Heart right ventricle (tissue), 16 donors: ENCODE results near the gene TMTC3. TPM values are rescaled to one million over a fixed set of nuclear protein-coding genes. Genes with fewer than 3 reads are reported as not detected.

Source experiments
- ATAC-seq, 8 donors: fragments of 200-7000 bp; cut with Tn5 transposase; one replicate each; pipeline ENCODE4 v1.9.1; 2020; ENCODE audit warnings: mild to moderate bottlenecking in 8 of 8, moderate library complexity in 8 of 8, moderate number of reproducible peaks in 1 of 8
- DNase-seq, 2 donors: peaks; one replicate each; pipeline ENCODE4 v3.0.0-alpha.2; 2020
- H3K27ac ChIP-seq, 10 donors: fragments of 200-600 bp; sonication (generic) in 2 of 10; one replicate each; pipeline versions ENCODE4 v1.5.0 to v1.8.0; 2020 to 2022; ENCODE audit warnings: mild to moderate bottlenecking in 3 of 10
- H3K27me3 ChIP-seq, 7 donors: fragments of 200-600 bp; one replicate each; pipeline ENCODE4 v1.8.0; 2021 to 2022; ENCODE audit warnings: mild to moderate bottlenecking in 2 of 7
- H3K36me3 ChIP-seq, 9 donors: fragments of 200-600 bp; sonication (generic) in 1 of 9; one replicate each; pipeline versions ENCODE4 v1.5.0 to v1.8.0; 2020 to 2022; ENCODE audit warnings: mild to moderate bottlenecking in 2 of 9
- H3K4me1 ChIP-seq, 9 donors: fragments of 200-600 bp; sonication (generic) in 1 of 9; one replicate each; pipeline versions ENCODE4 v1.5.0 to v1.8.0; 2020 to 2022; ENCODE audit warnings: mild to moderate bottlenecking in 4 of 9
- H3K4me3 ChIP-seq, 10 donors: fragments of 200-600 bp; sonication (generic) in 2 of 10; one replicate each; pipeline versions ENCODE4 v1.5.0 to v1.8.0; 2020 to 2022; ENCODE audit warnings: mild to moderate bottlenecking in 7 of 10, moderate library complexity in 2 of 10
- H3K9me3 ChIP-seq, 11 donors: fragments of 200-600 bp in 10 of 11; sonication (generic) in 2 of 11; one replicate each; pipeline versions ENCODE4 v1.5.0 to v1.8.0; 2013 to 2022; ENCODE audit warnings: mild to moderate bottlenecking in 2 of 11, control low read depth in 1 of 11, moderate library complexity in 1 of 11
- CTCF ChIP-seq, 9 donors: fragments of 200-600 bp; sonication (generic) in 2 of 9; IDR thresholded peaks; one replicate each; pipeline versions ENCODE4 v1.5.0 to v1.8.0; 2021 to 2022; ENCODE audit warnings: antibody characterized with exemption in 9 of 9, mild to moderate bottlenecking in 5 of 9, moderate library complexity in 1 of 9
- WGBS, 2 donors: extraction: QIAGEN DNeasy Blood & Tissue Kit; methylation state at CpG; one replicate each; pipeline ENCODE4 v1.1.7; 2013; ENCODE audit warnings: inconsistent platforms in 1 of 2; 5-methylcytosine and 5-hydroxymethylcytosine counted together
- intact Hi-C, 10 donors: fragments of 100-400 bp; cut with DNase I; formaldehyde crosslinking; loops; one replicate each; pipeline versions ENCODE4 v1.11.1 to v1.14.2; 2022
- polyA plus RNA-seq, 2 donors: library from polyadenylated mRNA; stranded (reverse); fragments of 200-250 nt; gene quantifications; one replicate each; pipeline ENCODE4 v1.2.3, GENCODE V29; 2013
- total RNA-seq, 10 donors: library from RNA; stranded (reverse); fragmentation: NEBNext Ultra II Directional in 3 of 10; extraction: Animal tissue kit (Norgen Biotek cat#: 25700) in 3 of 10; gene quantifications; one replicate each; pipeline versions ENCODE4 v1.2.1 to v1.2.4, GENCODE V29; 2021 to 2023
- donor health status: Arrhythmogenic right ventricular cardiomyopathy.
- donor health status: ischemic (EF 13 %, LVEDD 7.1; RV severe dilation, severe dysfunction).
- donor health status: healthy with polysubstance abuse.
- donor health status: DM: no; HTN: yes; CAD: no.
- donor health status: DM: no; HTN: no; CAD: no.
- donor health status: ischemic (EF 25% LVEDD 6.9; RV normal size, moderate dysfunction).
- donor health status: ischemic (EF 25% LVEDD 5.7; RV mildly dilated, moderate dysfunction).
- donor health status: healthy.
- donor health status: DM: yes; HTN: yes; CAD: no.
- donor health status: Ischemic cardiomyopathy.
- donor health status: ischemic (EF 35%, LVEDD 5.7; RV mildly dilated, moderate dysfunction).
- donor health status: nonischemic (EF 11% LVEDD 7.7; RV severe dilation, severe dysfunction).
- donor health status: DM: yes; HTN: yes; CAD: no.
- donor health status: PGD.
- donor health status: ischemic (EF 29% LVEDD 5.4; RV normal size, mild dysfunction).
- donor health status: nonischemic (EF 23%, LVEDD 6.1; RV moderate dilation, normal function).

The TMTC3 gene
- total and polyA plus RNA-seq, 12 donors = 2.7 to 11.9 (median 8.6) TPM

GRCh38 chr12:88227871-88228270 is 85.8 kb downstream of the TMTC3 start:
- no peak overlapping the region for H3K27ac ChIP-seq
- no peaks in the 10 kb centered on the region for H3K36me3 ChIP-seq
- intact Hi-C loops = no loop called here
- H3K4me3 ChIP-seq = no peak overlapping the region
- no peak for ATAC-seq
- H3K27me3 ChIP-seq = no peaks in the 10 kb centered on the region
- peaks cover 0 to 26% (median 7%) of the 10 kb centered on the region in 11 donors for H3K9me3 ChIP-seq
- H3K4me1 ChIP-seq = no peaks in the 10 kb centered on the region
- WGBS, 2 donors = 92 to 94% methylated on average over 12 of the region's 12 CpGs
- no peak for TF ChIP-seq CTCF (IDR thresholded peaks at IDR 0.05)
- no peak for DNase-seq

GRCh38 chr12:88228720-88229119 is 86.6 kb downstream of the TMTC3 start:
- Histone ChIP-seq H3K9me3 (peaks cover 0 to 18% (median under 1%) of the 10 kb centered on the region in 11 donors), H3K4me3 (no peak overlapping the region), H3K27ac (no peak overlapping the region), H3K4me1 (no peaks in the 10 kb centered on the region), H3K27me3 (no peaks in the 10 kb centered on the region), H3K36me3 (no peaks in the 10 kb centered on the region)
- no peak for DNase-seq
- ATAC-seq = no peak
- TF ChIP-seq CTCF (IDR thresholded peaks at IDR 0.05) = no peak
- WGBS, 2 donors = 92 to 96% methylated on average over 4 of the region's 4 CpGs
- intact Hi-C loops = no loop called here

GRCh38 chr12:88230271-88230670 is 88.2 kb downstream of the TMTC3 start:
- Histone ChIP-seq H3K4me3 (no peak overlapping the region), H3K27me3 (no peaks in the 10 kb centered on the region), H3K9me3 (peaks cover 0 to 6% (median 0%) of the 10 kb centered on the region in 11 donors), H3K36me3 (no peaks in the 10 kb centered on the region), H3K27ac (no peak overlapping the region), H3K4me1 (no peaks in the 10 kb centered on the region)
- WGBS, 2 donors = 88 to 91% methylated on average over 2 of the region's 2 CpGs
- ATAC-seq (no peak), DNase-seq (no peak)
- intact Hi-C loops = no loop called here
- TF ChIP-seq CTCF (IDR thresholded peaks at IDR 0.05) = no peak

GRCh38 chr12:88235183-88235833 is 93.2 kb downstream of the TMTC3 start:
- no peak for ATAC-seq
- Histone ChIP-seq H3K4me1 (no peaks in the 10 kb centered on the region), H3K27me3 (no peaks in the 10 kb centered on the region), H3K36me3 (no peaks in the 10 kb centered on the region), H3K27ac (no peak overlapping the region), H3K4me3 (no peak overlapping the region), H3K9me3 (peaks cover 0 to 6% (median 0%) of the 10 kb centered on the region in 11 donors)
- intact Hi-C loops = no loop called here
- no peak for DNase-seq
- 92% methylated on average over 7 of the region's 7 CpGs for WGBS, 2 donors
- TF ChIP-seq CTCF (IDR thresholded peaks at IDR 0.05) = no peak
